ENCODE data around the gene PHF11. TPM values are rescaled to one million over a fixed set of nuclear protein-coding genes. Genes with fewer than 3 reads are reported as not detected.

The PHF11 gene
- total RNA-seq, 1 experiment from 2014 or later = 15.7 TPM

GRCh38 chr13:49448753-49449152 lies 47.0 kb upstream of the PHF11 start:
- no peaks in the 10 kb centered on the region for H3K27me3 ChIP-seq (ENCODE audit: control insufficient read depth, insufficient read depth, low read length)
- TF ChIP-seq CTCF (IDR thresholded peaks at IDR 0.05) (no peak), TCF7L2 (IDR thresholded peaks at IDR 0.05; ENCODE audit: low read depth, low read length) (no peak), POLR2AphosphoS5 (IDR thresholded peaks at IDR 0.05; ENCODE audit: low read depth, low read length) (no peak), REST (IDR thresholded peaks at IDR 0.05; ENCODE audit: insufficient read depth in 1 of 2, low read depth in 2 of 2, low read length in 1 of 2) (no peak), SIN3A (IDR thresholded peaks at IDR 0.05; ENCODE audit: borderline replicate concordance, insufficient read depth, low read depth, low read length) (no peak)
- CTCF ChIA-PET = no interaction called here
- POLR2A ChIA-PET = no interaction called here
- in situ Hi-C loops (cut with HindIII; ENCODE audit: low pct_unique_long_range_greater_than_20kb, low sequenced_read_pairs) = no loop called here
- no peak overlapping the region; the same call in 1 of the 2 replicates for H3K27ac ChIP-seq (ENCODE audit: low read length)
- intact Hi-C loops (cut with micrococcal nuclease; ENCODE audit: unreplicated experiment) = loop anchor here (10.0 kb wide), 1 partner anchor 156 kb away; no protein-coding TSS in a partner anchor
- H3K36me3 ChIP-seq (ENCODE audit: control insufficient read depth, insufficient read depth, low read length) = peaks cover 4% of the 10 kb centered on the region
- no TSS peak for BruUV-seq (replicated peaks)
- H3K9me3 ChIP-seq (ENCODE audit: control insufficient read depth, insufficient read depth, low read depth, low read length) = no peaks in the 10 kb centered on the region
- peaks cover 13% of the 10 kb centered on the region; the same call in 1 of the 2 replicates for H3K4me1 ChIP-seq (ENCODE audit: control insufficient read depth, insufficient read depth, low read length)
- no peak for ATAC-seq
- DNase-seq (ENCODE audit: low read depth, low spot score) = no peak
- no peak overlapping the region for H3K4me3 ChIP-seq (ENCODE audit: low read depth in 2 of 2, low read length in 2 of 2)

GRCh38 chr13:49450105-49450819 lies 45.5 kb upstream of the PHF11 start:
- peaks cover 13% of the 10 kb centered on the region; the same call in 1 of the 2 replicates for H3K4me1 ChIP-seq (ENCODE audit: control insufficient read depth, insufficient read depth, low read length)
- no peaks in the 10 kb centered on the region; the same call in none of the 2 replicates for H3K36me3 ChIP-seq (ENCODE audit: control insufficient read depth, insufficient read depth, low read length)
- in situ Hi-C loops (cut with HindIII; ENCODE audit: low pct_unique_long_range_greater_than_20kb, low sequenced_read_pairs) = no loop called here
- ChIA-PET CTCF (no interaction called here), POLR2A (no interaction called here)
- no peak overlapping the region for H3K4me3 ChIP-seq (ENCODE audit: low read depth in 2 of 2, low read length in 2 of 2)
- no TSS peak for BruUV-seq (replicated peaks)
- intact Hi-C loops (cut with micrococcal nuclease; ENCODE audit: unreplicated experiment) = no loop called here
- ATAC-seq (no peak), DNase-seq (ENCODE audit: low read depth, low spot score) (no peak)
- TF ChIP-seq SIN3A (IDR thresholded peaks at IDR 0.05; ENCODE audit: borderline replicate concordance, insufficient read depth, low read depth, low read length) = no peak
- no peak for TF ChIP-seq REST (IDR thresholded peaks at IDR 0.05; ENCODE audit: insufficient read depth in 1 of 2, low read depth in 2 of 2, low read length in 1 of 2)
- no peak for TF ChIP-seq POLR2AphosphoS5 (IDR thresholded peaks at IDR 0.05; ENCODE audit: low read depth, low read length)
- no peak overlapping the region for H3K27ac ChIP-seq (ENCODE audit: low read length)
- no peaks in the 10 kb centered on the region for H3K27me3 ChIP-seq (ENCODE audit: control insufficient read depth, insufficient read depth, low read length)
- H3K9me3 ChIP-seq (ENCODE audit: control insufficient read depth, insufficient read depth, low read depth, low read length) = no peaks in the 10 kb centered on the region
